ENCODE data around the gene BMAL2.

BMAL2 gene

DNA sequence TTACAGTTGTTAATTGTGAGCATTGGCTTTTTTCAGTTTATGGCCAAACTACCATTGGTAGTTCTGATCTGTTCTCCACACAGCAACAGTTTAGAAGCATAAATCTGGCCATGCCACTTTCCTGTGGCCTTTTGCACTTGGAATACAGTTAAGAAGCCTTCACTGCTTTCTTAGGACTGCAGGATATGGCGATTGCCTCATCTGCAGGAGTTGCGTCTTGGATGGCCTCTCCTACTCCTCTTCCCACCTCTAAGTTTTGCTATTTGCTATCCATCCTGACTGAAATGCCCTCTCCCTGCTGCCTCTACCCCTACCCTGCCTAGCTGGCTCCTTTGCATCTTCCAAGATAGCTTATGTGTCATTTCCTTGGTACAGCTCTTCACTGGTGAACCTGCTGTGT lies 12.8 kb upstream of the BMAL2 start:
- DNase-seq (ENCODE audit: low read depth), result no peak

GRCh38 chr12:27324530-27324929 lies 8.1 kb upstream of the BMAL2 start:
- no peak for DNase-seq (ENCODE audit: low read depth)

GRCh38 chr12:27330846-27331245 lies 1.8 kb upstream of the BMAL2 start:
- DNase-seq (ENCODE audit: low read depth), result no peak

GRCh38 chr12:27331291-27331926 lies 1.2 kb upstream of the BMAL2 start:
- peak; percentile 89 for DNase-seq (ENCODE audit: low read depth)

GRCh38 chr12:27331927-27332324 lies 710 bp upstream of the BMAL2 start:
- no peak for DNase-seq (ENCODE audit: low read depth)

- no peak for DNase-seq (ENCODE audit: low read depth)
Measured at GRCh38 chr12:27332407-27332713, 276 bp upstream of the BMAL2 start.

DNA sequence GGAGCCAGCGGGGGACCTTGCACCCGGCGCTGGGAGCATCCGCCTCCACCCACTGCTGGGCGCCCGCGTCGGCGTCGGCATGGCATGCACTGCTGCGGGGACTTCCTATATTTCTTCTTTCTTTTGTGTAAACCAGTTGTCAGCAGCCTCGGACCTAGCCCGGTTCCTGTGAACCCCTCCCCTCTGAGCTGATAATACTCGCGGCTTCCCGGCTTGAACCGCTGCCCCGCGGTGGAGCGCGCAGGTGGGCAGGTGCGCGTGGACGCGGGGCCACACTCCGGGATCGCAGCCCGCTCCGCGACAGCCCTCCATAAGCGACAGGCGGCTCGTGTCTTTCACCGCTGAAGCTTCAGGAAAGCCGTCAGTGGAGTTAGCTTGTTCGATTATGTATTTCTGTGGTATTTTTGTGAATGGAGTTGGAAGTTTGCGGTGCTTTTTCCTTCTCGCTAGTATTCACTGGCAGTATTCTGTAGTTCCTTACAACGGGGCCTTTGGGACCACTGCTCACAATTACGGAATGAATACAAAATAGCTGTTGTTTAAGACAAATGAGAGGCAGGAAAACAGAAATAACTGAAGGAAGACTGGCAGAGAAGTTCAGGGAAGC lies 870 bp downstream of the BMAL2 start:
- no peak for DNase-seq (ENCODE audit: low read depth)

DNA sequence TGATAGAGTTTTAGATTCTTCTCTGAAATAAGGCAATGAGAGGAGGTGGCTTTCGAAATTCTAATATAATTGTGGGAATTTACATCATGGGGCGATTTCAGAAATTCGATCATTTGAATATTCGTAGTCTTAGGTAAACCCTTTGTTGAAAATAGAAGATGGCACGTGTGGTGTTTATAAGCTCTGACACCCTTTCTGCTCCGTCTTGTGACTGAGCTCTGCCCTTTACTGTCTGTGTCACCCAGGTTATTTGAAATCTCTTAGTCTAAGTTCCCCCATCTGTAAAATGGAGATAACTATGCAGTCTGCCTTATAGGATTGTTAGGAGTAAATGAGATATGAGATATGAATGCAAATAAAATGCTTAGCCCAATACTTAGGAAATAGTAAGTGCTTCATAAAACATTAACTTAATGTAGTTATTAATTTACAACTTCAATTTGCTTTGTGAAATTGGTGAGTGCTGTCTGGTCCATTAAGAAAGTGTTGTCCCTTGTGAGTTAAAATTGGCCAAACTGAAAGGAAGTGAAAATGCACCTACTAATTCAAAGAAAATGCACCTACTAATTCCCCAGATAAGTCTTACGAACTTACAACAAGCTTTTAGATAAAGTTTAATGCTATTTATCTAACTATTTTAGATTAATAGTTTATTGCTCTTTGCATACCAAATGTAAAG lies 1.5 kb downstream of the BMAL2 start:
- DNase-seq (ENCODE audit: low read depth), result no peak

DNA sequence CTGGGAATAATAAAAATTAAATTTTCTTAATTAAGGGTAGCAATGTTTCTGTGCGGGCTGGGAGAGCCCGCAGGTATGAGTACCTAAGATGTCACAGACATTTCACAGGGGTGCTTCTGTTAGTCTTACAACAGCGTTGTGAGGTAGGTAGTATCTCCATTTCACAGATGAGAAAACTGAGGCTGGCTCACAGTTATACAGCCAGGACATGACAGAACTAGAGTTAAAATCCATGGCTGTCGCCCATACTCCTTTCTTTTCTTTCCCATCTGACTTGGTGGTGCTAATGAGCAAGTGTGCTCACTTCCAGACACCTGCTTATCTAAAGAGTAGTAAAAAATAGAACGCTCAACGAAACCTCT lies 2.1 kb downstream of the BMAL2 start:
- no peak for DNase-seq (ENCODE audit: low read depth)

- no peak for DNase-seq (ENCODE audit: low read depth)
Measured at GRCh38 chr12:27335364-27336281, 3.0 kb downstream of the BMAL2 start.

- DNase-seq (ENCODE audit: low read depth), result no peak
Measured at GRCh38 chr12:27336282-27336653, 3.6 kb downstream of the BMAL2 start.

DNA sequence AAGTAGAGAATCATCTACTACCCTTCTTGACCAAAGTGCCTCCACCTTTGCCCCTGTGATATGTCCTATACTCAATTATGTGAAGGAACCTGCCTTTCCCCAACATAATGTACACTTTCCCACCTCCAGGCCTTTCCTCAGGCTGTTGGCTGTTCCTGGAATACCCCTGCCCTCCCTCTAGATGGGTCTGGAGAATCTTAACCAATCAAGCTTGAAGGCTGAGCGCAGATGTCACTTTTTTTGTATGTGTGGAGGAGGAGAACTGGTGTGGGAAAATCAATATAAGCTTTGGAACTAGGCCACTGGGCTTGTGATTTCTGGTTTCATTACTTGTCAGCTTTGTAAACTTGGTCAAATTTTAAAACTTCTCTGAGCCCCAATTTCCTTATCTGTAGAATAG lies 4.7 kb downstream of the BMAL2 start:
- DNase-seq (ENCODE audit: low read depth), result no peak

DNA sequence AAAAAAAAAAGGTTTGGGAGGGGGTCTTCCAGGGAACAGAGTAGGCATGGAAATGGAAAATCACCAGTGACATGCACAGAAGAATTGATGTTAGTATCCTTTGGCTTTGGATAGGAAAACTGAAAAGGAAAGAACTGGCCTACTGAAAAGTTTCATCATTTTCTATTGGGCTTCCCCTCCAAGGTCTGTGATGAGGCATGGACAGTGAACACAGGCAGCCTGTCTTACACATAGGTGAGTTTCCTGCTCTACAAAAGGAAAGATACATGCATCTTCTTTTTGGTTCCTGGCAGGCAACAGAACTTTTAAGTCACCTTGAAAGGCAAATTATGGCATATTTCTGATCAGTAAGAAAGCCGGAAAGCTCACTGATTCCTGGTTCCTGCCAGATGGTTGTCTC lies 5.8 kb downstream of the BMAL2 start:
- DNase-seq (ENCODE audit: low read depth), result no peak

DNA sequence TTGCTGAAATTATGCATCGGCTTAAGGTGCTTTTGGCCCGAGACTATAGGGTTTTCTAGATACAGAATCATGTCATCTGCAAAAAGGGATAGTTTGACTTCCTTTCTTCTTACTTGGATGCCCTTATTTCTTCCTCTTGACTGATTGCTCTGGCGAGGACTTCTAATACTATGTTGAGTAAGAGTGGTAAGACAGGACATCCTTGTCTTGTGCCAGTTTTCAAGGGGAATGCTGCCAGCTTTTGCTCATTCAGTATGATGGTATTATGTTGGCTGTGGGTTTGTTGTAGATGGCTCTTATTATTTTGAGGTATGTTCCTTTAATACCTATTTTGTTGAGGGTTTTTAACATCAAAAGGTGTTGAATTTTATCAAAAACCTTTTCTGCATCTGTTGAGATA lies 8.3 kb downstream of the BMAL2 start:
- no peak for DNase-seq (ENCODE audit: low read depth)

DNA sequence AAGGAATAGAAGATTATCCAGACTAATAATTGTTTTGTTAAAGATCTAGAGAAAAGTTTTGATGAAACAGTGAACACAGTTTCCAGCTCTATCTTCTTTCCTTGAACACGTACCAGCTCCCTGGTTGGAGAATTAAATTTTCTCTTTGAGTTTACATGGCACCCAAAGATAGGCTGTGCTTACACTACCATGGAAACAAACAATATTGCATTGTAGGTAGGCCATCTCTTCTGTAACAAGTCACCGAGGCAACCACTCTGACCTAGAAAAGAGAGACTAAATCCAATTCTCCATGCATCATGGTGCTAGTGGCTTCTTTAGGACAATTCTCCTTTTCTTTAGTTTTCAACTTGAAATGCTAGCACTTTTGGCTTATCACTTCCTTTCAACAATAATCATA lies 9.9 kb downstream of the BMAL2 start:
- DNase-seq (ENCODE audit: low read depth), result no peak

DNA sequence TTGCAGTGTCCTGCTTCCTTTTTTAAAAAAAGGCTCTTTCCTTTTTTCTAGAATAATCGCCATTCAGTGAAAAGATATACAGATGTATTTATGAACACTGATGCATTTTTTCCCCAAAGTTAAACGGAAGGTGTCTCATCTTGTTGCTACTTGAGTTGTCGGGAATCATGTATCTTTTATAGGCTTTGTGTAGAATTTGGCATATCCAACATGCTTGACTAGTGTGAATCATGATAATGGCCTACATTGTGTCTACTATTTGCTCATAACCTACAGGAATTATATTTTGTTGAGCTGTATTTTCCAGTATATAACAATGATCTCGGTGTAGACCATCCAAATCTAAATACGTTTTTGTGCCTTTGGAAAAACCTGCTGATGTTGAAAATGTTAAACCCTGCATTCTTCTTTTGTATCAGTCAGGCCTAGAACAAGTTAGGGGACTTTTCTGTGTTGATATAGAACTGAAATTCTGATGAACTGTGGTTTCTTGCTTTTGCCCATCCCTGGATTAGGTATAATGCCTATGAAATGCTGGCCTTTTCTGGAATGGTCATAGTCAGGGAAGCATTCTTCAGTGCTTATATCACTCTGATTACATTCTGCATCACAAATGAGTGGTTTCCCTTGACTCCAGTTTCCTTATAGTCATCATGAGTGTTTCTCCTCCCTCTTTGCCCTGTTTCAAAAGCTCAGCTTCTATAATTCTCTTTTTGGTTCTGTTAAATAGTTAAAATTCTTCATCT lies 10.8 kb downstream of the BMAL2 start:
- DNase-seq (ENCODE audit: low read depth), result peak; percentile 82

DNA sequence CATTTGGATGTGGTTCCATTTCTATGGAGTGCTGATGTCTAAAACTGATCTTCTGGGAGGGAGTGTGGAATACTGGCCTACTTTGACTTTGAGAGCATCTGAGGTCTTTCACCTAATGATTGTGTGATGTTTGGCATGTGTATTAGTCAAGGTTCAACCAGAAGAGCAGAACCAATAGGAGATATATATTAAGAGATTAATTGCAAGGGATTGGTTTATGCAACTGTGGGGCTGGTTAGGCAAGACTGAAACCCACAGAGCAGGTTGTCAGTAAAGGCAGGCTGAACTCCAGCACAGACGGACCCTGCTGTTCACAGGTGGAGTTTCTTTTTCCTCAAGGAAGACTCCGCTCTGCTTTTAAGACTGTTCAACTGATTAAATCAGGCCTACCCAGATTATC lies 11.6 kb downstream of the BMAL2 start:
- no peak for DNase-seq (ENCODE audit: low read depth)

DNA sequence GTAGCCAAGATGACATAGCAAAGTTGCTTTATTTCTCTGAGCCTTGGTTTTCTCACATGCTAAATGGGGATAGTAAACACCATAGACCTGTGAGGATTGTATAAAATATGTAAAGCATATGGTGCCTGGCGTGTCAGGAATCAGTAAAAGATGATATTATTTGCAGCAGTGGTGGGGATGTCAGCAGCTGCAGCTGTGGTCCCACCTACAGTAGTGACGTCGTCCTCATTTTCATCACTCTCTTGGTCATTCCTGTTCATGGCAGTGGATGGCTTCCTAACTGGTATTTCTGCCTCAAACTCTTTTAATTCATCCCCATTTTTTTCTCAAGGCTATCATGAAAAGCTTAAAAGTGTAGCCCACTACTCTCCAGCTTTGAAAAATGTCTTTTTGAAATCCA lies 12.1 kb downstream of the BMAL2 start:
- DNase-seq (ENCODE audit: low read depth), result no peak

GRCh38 chr12:27345376-27345775 lies 12.7 kb downstream of the BMAL2 start:
- DNase-seq (ENCODE audit: low read depth), result no peak

- DNase-seq (ENCODE audit: low read depth), result no peak
Measured at GRCh38 chr12:27347779-27348178, 15.1 kb downstream of the BMAL2 start.

DNA sequence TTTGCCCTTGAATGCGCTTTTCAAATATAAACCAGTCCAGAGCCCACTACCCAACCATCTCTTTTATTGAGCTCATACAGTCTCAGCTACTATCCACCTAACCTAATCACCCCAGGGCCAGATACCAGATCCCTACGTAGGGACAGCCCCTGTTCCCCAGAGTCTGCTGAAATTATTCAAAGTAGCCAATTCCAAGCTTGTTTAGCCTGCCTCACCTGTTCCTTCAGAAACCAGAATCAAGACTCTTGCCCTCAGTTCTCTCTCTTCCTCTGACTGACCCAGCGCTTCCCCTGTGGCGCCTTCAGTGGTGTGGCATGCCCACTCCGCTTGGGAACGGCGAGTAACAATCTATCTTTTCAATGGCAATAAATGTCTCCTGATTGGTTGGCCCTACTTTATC lies 18.8 kb downstream of the BMAL2 start:
- no peak for DNase-seq (ENCODE audit: low read depth)

GRCh38 chr12:27355486-27355885 lies 22.9 kb downstream of the BMAL2 start:
- no peak for DNase-seq (ENCODE audit: low read depth)
